Vagina (tissue), 2 donors: ENCODE data around the gene SUSD1.

ENCODE experiments used
- POLR2A ChIP-seq, 2 donors: fragments of 450-650 bp; IDR thresholded peaks; one replicate each; pipeline ENCODE4 v1.6.1; 2017; ENCODE audit warnings: antibody characterized with exemption in 2 of 2, mild to moderate bottlenecking in 2 of 2, moderate library complexity in 2 of 2
- TF ChIP-seq, protein P1 (sequence below), 3 experiments: fragments of 450-650 bp in 2 of 3; fragments of 200-600 bp in 1 of 3; sonication (generic) in 1 of 3; IDR thresholded peaks; one replicate each; pipeline ENCODE4 v1.5.1; 2017 to 2019; ENCODE audit warnings: antibody characterized with exemption in 3 of 3, mild to moderate bottlenecking in 2 of 3, moderate library complexity in 2 of 3

DNA sequence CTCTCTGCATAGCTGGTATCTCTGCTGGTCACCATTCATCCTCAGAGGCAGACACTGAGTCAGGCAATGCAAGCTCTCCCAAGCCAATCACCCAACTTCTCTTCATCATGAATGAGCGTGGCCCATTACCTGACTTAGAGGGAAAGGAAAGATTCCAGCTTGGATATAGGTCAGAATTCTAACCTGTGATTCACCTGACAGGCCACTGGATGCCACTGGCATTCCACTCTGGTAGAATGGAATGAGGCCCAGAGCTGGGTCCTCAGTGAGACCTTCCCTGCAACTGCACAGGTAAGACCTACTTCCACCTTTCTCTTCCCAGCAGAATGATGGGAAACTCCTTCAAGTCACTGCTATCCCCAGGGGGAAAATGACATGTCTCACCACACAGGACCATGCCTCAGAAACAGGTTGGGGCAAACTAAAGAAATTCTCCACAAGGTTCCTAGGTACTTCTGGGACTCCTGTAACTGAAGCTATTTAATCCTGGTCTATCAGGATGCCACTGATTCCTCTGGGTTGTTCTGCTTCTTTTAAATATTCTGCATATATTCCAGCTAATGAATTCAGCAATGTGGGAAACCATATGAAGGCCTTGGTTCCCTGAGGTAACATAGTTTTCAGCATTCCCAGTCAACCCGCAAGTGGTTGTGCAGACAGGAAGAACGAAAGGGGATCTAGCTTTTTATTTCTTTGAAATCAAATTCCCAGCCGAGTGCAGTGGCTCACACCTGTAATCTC is 62.0 kb downstream of the SUSD1 start:
- TF ChIP-seq, protein P1, sequence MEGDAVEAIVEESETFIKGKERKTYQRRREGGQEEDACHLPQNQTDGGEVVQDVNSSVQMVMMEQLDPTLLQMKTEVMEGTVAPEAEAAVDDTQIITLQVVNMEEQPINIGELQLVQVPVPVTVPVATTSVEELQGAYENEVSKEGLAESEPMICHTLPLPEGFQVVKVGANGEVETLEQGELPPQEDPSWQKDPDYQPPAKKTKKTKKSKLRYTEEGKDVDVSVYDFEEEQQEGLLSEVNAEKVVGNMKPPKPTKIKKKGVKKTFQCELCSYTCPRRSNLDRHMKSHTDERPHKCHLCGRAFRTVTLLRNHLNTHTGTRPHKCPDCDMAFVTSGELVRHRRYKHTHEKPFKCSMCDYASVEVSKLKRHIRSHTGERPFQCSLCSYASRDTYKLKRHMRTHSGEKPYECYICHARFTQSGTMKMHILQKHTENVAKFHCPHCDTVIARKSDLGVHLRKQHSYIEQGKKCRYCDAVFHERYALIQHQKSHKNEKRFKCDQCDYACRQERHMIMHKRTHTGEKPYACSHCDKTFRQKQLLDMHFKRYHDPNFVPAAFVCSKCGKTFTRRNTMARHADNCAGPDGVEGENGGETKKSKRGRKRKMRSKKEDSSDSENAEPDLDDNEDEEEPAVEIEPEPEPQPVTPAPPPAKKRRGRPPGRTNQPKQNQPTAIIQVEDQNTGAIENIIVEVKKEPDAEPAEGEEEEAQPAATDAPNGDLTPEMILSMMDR (IDR thresholded peaks at IDR 0.05), result no peak
- no peak for TF ChIP-seq POLR2A (IDR thresholded peaks at IDR 0.05)
